Endometrium (tissue), 2 donors: ENCODE measurements around the gene PCP4L1.
"Not testable (repeated sequence)": the region's sequence is repeated elsewhere in the genome, so short reads cannot be mapped to it uniquely, and the experiment has no call there.

ENCODE experiments used
- FAIRE-seq: peaks from 2 replicates; lab custom pipeline; 2012; peaks lifted over from hg19 to GRCh38; lab: Jason Lieb, UNC
- donor health status: control.
- donor health status: control.

Gene PCP4L1

GRCh38 chr1:161228032-161228431 is 30.5 kb upstream of the PCP4L1 start:
- no peak for FAIRE-seq

- no peak for FAIRE-seq
Observed at GRCh38 chr1:161229896-161230295, 28.6 kb upstream of the PCP4L1 start.

GRCh38 chr1:161230762-161231161 is 27.8 kb upstream of the PCP4L1 start:
- FAIRE-seq: no peak

- FAIRE-seq: no peak
Observed at GRCh38 chr1:161233102-161233501, 25.4 kb upstream of the PCP4L1 start.

GRCh38 chr1:161235957-161236775 is 22.4 kb upstream of the PCP4L1 start:
- no peak for FAIRE-seq

GRCh38 chr1:161238039-161238473 is 20.5 kb upstream of the PCP4L1 start, which contains the start of gene NR1I3:
TSS of gene NR1I3 (minus strand) at chr1:161238203. CDS start at chr1:161236565, 1,638 bp downstream.
- no peak for FAIRE-seq

GRCh38 chr1:161241682-161242081 is 16.9 kb upstream of the PCP4L1 start:
- no peak for FAIRE-seq

GRCh38 chr1:161242313-161242712 is 16.2 kb upstream of the PCP4L1 start:
- FAIRE-seq: no peak

- FAIRE-seq: no peak
Observed at GRCh38 chr1:161244888-161245287, 13.7 kb upstream of the PCP4L1 start.

GRCh38 chr1:161250100-161250499 is 8.4 kb upstream of the PCP4L1 start:
- not testable (repeated sequence) for FAIRE-seq

- FAIRE-seq: no peak
Observed at GRCh38 chr1:161250829-161251228, 7.7 kb upstream of the PCP4L1 start.

- no peak for FAIRE-seq
Observed at GRCh38 chr1:161251579-161251978, 7.0 kb upstream of the PCP4L1 start.

GRCh38 chr1:161255302-161255701 is 3.2 kb upstream of the PCP4L1 start:
- not testable (repeated sequence) for FAIRE-seq

GRCh38 chr1:161255955-161256520 is 2.5 kb upstream of the PCP4L1 start:
- not testable (repeated sequence) for FAIRE-seq

- not testable (repeated sequence) for FAIRE-seq
Observed at GRCh38 chr1:161257109-161257508, 1.4 kb upstream of the PCP4L1 start.

GRCh38 chr1:161259345-161259702 is 779 bp downstream of the PCP4L1 start:
- FAIRE-seq: no peak

GRCh38 chr1:161259765-161260164 is 1.2 kb downstream of the PCP4L1 start:
- FAIRE-seq: no peak

GRCh38 chr1:161260376-161261260 is 2.1 kb downstream of the PCP4L1 start:
- no peak for FAIRE-seq

GRCh38 chr1:161261261-161262235 is 3.0 kb downstream of the PCP4L1 start:
- no peak for FAIRE-seq

GRCh38 chr1:161265305-161265704 is 6.8 kb downstream of the PCP4L1 start:
- no peak for FAIRE-seq

- no peak for FAIRE-seq
Observed at GRCh38 chr1:161266202-161266601, 7.7 kb downstream of the PCP4L1 start.
